Measurements from ENCODE around the gene FGF22. TPM values are rescaled to one million over a fixed set of nuclear protein-coding genes. Genes with fewer than 3 reads are reported as not detected.

FGF22 gene
- total and polyA plus RNA-seq, 2 of the 8 experiments (the other 6 are each of a cell fraction or from before 2014, with no cell fraction given), result 0.44 to 1.7 TPM

GRCh38 chr19:676007-676338 is 36.3 kb downstream of the FGF22 start (continued):
- TF ChIP-seq EZH2 (IDR thresholded peaks at IDR 0.05; ENCODE audit: low read depth, low read length, severe bottlenecking), result no peak
- TF ChIP-seq KDM4A (IDR thresholded peaks at IDR 0.05; ENCODE audit: low read depth, low read length, severe bottlenecking), result no peak
- TF ChIP-seq SUZ12 (IDR thresholded peaks at IDR 0.05; ENCODE audit: low read length), result no peak
- no peak for TF ChIP-seq E2F6 (IDR thresholded peaks at IDR 0.05)
- no peak for TF ChIP-seq TEAD4 (IDR thresholded peaks at IDR 0.05; ENCODE audit: low read depth, low read length)
- no peak for TF ChIP-seq JUN (IDR thresholded peaks at IDR 0.05; ENCODE audit: low read depth, low read length)
- no peak for TF ChIP-seq BRCA1 (IDR thresholded peaks at IDR 0.05; ENCODE audit: low read depth, low read length)
